HG02798 (cell line): ENCODE data around the gene GNG12.

Source experiments
- ATAC-seq: cut with Tn5 transposase; IDR thresholded peaks from one replicate; pipeline ENCODE4 v1.9.1; 2021; ENCODE audit warnings: mild to moderate bottlenecking; ENCODE audit not compliant: unreplicated experiment, poor library complexity

The GNG12 gene

DNA sequence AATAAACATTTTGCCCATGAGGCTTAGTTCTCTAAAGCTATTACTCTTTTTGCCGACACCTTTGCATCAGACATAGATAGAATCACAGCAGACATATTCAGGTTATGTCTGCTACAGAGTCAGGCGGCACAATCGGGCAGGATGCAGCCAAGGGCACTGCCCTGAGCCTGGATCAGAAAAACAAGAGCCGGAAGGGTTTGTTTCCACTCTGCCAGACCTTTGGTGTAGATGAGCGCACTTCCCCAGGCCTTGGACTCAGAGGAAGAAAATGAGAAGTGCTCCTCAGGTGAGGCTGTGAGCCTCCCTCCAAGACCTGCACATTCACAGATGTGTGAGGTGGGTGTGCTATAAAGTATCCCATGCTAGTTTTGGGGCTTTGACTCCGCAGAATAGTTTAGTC, 43.7 kb downstream of the GNG12 start:
- no peak for ATAC-seq

DNA sequence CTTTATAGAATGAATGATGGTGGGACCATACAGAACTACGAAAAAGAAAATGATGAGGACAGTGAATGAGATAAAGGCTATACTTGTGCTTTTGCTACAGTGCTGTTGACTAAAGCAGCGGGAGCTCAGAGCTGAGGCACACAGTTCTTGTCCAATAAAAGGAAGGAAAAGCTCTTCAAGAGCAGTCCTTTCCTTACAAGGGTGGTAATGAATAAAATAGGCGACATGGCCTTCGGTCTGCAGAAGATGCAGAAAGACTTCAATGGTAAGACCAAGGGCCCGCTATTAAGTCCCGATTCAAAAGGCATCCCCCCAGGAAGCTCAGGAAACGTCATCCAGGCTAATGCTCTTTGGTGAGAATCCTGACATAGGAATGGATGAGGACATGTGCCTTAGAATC, 44.4 kb downstream of the GNG12 start:
- ATAC-seq, result no peak

DNA sequence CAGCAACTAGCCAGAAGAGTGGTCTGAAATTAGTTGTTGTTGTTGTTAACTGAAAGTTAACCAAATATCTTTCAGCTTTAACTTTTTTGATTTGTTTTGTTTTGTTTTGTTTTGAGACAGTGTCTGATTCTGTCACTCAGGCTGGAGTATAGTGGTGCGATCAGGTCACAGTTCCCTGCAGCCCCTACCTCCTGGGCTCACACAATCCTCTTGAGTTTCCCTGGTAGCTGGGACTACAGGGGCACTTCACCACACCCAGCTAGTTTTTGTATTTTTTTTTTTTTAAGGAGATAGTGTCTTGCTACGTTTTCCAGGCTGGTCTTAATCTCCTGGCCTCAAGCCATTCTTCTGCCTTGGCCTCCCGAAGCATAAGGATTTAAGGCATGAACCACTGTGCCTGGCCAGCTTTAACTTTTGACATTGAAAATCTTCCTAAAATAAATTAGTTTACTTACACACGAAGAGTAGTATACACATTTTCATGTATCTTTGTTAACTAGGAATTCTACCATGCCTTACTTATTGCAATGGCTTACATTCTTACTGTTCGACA, 45.0 kb downstream of the GNG12 start:
- no peak for ATAC-seq

DNA sequence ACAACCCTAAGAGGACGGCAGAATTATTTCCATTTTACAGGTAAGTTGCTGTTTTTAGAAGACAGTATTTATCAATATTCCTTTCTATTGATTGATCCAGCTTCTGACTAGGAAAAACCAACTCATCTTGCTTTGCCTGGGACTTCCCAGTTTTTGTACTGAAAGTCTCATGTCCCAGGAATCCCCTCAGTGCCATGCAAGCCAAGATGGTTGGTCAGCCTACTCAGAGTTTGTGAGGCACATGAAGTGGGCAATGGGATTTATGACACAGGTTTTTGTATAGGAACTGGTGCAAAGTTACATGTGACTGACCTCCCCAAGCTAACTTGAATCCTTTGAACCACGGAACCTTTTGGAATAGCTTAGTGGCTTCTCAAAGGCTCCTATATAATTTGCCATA, 45.5 kb downstream of the GNG12 start:
- no peak for ATAC-seq

DNA sequence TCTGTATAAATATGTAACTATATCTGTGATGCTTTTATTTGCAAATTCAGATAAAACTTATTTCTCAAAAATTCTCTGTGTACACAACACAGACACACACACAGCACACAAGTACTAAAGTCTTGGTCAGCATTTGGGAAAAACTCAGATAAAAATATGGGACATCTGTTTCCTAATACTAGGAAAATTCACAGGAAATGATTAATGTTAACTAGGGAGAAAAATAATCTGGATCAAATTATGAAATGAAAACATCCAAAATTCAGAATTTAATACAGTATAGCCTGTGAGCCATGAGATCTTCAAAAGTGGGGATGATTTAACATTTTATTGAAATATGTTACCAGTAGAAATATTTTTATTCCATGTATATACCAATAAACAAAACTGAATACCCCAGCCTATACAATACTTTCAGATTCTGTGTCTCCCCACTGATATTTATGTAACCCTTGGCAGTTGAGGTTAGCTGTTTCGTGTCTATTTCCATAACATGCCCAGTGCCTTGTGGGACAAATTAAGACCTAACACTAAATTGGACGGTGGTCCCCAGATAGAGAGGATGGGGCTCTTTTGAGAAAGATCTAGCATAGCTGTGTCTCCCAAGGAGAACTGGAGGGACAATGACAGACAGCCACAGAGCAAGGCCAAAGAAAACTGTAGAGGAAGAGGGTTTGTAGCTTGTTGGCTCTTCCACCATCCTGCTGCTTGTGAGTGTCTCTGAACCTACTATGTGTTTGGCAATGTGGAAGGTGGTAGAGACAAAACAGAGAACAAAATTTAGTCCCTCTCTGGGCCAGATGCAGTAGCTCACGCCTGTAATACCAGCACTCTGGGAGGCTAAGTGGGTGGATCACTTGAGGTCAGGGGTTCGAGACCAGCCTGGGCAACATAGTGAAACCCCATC, 47.2 kb downstream of the GNG12 start:
- ATAC-seq, result no peak

DNA sequence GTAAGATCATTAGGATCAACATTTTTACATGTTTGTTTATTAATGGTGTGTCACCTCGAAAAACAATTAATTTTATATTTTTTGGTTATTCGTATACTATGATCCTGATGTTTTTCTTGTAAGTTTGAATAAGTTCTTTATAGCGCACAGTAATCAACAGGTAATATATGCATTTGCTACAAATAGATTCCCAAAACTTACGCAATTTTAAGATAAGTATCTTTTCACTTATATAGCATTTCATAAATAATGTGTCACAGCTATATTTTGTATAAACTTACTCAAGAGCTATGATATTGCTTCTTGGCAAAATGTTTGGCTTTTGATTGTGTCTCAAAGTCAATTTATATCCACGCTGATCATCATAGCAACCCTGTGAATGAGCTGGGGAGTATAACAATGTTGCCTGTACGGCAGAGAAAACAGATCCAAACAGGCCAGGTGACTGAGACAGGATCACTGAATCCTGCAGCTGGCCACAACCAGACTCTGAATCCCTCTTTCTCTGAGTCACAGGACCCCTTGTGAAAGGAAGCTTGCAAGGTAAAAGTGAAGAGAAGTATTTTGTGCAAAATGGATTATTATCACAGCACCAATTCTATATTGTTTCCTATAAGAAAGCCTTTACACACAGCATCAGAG, 48.6 kb downstream of the GNG12 start:
- ATAC-seq, result no peak

DNA sequence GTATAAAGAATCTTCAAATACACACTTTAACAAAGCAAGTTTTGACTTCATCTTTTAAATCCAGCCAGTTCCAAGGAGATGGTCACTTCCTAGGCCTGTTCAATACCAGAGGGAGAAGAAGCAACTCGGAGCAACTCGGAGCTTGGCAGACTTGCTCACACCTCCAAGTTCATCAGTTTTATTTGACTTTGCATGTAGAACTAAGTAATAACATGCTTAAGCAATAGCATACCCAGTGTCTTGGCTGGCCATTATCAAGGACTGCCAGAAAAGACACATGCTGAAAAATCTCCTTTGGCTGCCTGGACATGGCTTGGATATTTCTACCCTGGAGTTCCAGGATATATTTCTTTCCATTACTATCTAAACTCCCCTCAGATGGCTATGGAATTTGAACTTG, 52.6 kb downstream of the GNG12 start:
- no peak for ATAC-seq

DNA sequence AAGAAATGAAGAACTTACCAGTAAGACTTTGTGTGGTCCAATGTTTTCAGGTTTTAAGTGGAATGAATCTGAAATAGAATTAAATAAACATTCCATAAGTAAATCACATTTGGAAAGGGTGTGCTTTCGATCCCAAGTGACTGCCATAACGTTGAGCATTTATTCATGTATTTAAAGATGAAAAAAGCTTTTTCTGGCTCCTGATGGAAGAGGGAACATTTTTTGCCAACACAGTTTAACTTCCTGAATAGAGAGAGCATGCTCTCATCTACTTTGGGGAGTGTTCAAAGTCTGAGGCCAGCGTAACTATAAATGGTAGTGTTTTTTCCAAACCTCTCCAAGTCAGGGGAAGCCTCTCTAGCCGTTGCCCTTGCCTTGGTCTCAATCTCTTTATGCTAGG, 55.8 kb downstream of the GNG12 start:
- ATAC-seq, result no peak

DNA sequence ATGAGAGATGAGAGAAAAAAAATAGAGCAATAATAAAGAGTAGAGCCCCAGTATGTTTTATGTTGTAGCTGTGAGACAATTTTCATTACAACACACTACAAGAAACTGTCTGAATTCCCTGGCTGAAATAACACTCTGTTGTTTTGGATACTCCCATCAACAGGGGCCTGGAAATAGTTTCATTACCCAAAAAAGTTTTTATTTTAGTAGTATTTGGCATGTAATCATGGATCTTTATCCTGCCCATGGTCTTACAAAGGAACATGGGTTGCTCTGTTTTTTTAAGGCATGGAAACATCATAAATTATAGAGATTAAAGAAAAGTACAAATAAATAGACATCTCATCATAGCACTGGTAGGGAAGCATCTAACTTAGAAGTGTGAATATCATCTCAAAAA, 56.3 kb downstream of the GNG12 start:
- ATAC-seq, result no peak

DNA sequence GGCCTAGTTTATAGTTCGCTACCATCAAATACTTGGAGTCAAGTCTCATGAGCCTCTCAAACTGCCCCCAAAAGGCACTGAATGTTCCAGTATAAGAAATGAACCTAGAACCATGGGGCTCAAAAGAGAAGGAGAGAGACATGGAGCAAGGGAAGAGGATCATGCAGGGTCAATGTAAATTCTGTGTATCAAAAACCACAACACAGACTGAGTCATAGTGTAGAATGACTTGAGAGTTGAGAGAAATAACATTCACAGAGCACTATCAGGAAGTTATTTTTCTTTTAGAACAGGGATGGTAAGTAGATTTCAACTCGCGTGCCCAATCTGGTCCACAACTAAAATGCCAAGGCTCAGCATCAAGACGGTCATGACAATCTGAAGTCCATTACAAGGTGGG, 59.8 kb downstream of the GNG12 start:
- ATAC-seq, result no peak

DNA sequence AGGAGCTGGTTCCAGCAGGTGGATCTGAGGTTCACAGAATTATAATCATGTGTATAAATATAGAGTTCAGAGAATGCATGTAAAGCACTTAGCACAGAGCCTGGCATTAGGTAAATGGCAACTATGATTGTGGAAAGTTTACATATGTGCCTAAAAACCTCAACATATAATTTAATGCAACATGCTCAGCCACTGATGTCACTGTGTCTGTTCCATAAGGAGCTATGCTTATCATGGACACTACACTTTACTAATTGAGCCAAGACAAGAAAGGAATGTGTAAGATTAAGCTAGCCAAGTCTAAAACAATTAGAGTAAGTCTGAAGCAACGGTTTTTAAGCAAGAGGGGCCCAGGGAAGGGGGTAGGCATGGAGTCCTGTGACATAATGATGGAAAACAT, 61.5 kb downstream of the GNG12 start:
- ATAC-seq, result no peak

DNA sequence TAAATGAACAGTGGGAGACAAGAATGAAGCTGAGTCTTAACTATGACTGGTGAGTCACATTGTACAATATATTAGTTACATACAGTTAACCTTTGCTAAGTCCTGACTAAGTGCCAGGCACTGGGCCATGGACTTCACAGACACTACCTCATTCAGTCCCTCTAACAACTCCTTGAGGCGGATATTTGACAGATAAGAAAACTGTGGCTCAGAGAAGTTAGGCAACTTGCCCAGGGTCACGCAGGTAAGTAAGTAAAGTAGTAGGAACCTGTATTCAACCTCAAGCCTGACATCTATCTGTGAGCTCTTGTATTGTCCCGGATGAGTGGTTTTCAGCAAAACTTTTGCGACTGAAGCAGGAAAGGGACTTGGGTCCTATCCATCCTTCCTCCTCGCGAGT, 62.1 kb downstream of the GNG12 start:
- no peak for ATAC-seq

DNA sequence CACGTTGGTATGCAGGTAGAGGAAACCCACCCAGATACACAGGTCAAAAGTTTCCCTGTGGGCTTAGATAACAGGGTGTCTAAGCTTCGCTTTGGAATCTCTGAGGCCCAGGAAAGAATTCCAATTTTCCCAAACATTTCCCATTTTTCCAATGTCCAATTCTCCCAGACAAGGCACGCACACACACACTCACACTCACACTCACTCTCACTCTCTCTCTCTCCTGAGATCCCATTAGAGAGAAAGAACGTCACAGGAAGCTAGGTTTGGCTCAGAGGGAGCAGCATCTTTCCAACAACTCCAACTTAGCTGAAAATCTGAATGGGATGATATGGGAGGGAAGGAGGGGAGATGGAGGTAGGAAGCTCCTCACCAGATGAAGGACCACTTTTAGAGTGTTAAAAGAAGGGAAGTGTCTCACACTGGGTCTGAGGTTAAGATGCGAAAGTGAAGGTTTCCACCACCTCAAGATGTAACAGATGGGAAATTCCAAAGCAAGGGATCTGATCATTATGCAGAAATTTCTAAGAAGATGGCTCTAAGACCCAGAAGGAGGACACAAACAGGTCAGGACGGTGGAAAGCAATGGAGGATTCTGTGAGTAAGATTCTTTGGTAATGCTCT, 63.5 kb downstream of the GNG12 start:
- ATAC-seq, result no peak

DNA sequence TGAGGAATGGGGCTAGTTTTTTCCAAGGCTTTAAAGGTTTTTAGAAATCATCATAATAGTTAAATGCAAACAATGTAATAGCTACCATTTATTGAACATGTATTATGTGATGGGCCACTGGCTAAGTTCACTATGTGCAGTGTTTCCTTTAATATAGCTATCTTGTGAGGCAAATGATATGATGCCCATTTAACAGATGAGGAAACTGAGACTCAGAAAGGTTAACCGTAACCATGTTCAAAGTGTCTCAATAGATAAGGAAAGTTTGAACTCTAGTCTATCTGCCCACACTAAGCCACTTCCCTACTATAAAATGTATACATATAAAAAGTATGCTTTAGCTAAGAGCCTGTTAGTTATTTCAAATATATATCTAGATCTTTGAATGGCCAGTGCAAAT, 64.8 kb downstream of the GNG12 start:
- no peak for ATAC-seq

DNA sequence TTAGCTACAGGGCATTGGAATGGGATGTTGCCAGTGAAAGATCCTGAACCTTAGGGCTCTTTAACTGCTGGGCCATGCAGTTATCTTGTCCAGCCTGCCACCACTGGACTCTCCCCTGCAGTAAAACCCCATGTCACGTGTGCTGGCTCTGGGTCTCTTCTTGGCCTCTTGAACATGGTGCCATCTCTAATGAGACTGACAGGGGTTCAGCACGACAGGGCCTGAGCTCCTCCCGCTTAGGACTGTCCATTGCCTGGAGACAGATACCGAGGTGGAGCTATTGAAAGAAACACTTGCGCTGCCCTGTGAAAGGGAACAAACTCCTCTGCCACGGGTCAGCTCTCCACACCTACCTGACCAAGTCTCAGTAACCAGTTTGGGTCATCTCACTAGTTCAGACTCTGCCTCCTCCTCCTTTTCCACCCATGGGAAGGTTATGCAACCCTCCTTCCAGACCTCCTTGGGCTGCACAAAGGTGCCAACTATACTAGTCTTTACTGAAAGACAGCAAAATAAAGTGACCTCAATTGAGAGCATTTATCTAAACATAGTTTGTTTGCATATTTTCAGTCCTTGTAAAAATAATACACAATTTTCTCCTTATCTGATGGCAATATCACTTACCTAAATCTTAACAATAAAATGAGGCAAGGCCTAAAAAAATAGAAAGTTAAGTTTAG, 66.0 kb downstream of the GNG12 start:
- ATAC-seq, result no peak

DNA sequence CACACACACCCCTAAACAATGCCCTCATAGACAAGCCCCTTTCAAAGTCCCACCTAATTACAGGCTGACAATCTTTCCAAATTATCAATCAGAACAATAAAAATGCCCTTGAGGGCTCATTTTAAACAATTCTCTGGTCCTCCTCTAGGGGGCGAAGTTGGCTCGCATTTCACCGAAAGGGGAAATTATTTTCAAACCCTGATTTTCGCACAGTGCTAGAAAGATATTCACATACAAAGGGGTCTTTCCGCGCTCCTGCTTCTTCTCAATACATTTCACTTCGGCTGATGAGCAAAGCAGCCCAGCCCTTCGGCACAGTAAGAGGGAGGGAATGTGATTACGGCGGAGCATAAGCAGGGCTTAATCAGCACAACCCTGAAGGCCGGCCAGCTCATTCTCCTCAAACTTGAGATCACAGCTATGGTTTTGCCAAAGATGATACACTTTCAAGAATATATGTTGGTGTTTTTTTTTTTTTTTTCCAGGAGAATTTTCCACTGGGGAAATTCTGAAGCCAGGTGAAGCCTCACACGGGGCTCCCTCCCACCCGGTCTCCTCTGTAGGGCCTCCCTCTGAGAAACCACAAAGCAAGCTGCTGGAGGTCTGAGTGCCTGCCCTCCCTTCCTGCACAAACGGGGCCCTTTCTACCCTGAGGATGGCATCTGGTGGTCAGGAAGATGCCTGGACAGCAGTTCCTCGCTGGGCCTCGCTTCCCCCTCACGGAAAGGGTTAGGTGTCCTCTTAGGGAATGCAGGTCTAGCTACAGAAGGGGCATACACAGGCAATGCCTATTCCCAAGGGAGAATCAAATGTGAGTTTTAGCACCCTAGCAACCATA, 66.9 kb downstream of the GNG12 start:
- peak; percentile 46 for ATAC-seq

DNA sequence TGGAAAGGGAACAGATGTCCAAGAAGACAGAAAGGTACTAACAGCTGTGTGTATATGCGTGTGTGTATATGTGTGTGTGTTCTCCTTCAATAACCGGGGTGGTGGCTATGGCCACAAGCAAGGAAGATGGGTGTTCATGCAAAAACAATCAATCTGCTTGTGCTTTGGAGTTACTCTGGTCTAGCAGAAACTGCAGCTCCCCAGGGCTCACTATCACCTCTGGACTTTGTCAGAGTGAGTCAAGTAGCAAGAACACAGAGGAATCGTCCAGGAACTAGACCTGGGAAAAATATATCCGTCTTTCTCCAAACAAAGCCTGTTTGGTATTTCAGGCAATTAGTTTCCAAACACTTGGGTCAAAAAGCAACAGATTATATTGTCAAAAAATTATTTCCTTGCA, 68.6 kb downstream of the GNG12 start:
- ATAC-seq, result no peak

DNA sequence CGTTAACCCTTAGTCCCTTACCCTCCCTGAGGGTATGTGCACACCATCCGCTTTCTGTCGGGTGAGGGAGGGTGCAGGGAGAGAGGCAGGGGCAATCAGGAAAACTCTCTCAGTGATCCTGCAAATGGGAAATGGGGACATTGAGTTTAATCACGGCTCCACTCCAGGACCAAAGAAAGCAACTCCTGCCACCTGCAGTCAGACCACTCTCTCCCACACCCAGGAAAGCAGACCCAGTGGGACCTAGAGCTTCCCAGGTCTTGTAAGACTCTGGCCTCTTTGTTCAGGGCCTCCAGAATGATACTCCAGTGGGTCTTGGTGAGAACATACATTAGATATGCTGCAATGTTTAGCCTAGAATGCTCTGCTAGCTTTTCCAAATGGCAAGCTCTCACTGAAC, 71.5 kb downstream of the GNG12 start:
- no peak for ATAC-seq

DNA sequence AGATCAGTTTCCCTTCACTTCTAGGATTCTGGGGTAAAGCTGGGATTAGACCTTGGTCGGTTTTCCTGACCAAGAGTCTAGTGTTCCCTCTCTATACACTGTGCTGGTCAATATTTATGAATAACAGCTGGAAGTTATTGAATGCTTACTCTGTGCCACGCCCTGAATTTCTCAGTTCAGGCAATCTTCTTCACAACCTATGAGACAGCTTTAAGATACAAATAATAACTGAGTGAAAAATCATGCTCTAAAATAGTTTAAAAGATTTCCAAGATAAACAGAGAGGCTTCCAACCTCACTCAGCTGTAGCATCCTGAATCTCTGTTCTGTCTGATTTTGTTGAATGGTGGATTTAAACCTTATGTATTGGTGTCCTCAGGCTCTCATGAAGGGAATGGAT, 72.2 kb downstream of the GNG12 start:
- no peak for ATAC-seq
